Hepatic stellate cell (primary cell): ENCODE results near the gene STX19.

Experiments
- DNase-seq: peaks from one replicate; pipeline ENCODE4 v3.0.0; 2011; ENCODE audit warnings: low spot score

Gene STX19

DNA sequence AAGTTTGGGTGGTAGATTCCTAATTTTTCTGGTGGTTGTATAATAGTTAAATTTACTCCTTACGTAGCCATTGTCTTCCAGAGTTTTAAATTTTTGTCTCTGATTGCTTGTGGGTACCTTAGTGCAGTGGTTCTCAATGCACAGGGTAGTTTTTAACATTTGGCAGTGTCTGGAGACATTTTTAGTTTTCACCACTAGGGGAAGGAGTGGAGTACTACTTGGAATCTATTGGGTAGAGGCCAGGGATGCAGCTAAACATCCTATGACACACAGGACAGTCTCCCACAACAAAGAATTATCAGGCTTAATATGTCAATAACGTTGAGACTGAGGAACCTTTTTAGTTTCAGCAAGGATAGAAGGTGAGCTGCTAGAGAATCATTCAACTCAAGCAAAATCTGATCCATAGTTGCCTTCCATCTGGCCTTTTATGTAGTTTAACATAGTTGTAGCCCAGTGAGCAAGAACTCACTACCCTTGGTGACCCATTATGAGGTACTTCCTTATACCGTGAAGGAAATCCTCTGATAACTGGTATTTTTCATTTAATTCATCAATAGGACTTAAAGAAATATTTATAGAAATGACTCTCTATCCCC is 8.6 kb upstream of the STX19 start:
- DNase-seq = peak; percentile 40

DNA sequence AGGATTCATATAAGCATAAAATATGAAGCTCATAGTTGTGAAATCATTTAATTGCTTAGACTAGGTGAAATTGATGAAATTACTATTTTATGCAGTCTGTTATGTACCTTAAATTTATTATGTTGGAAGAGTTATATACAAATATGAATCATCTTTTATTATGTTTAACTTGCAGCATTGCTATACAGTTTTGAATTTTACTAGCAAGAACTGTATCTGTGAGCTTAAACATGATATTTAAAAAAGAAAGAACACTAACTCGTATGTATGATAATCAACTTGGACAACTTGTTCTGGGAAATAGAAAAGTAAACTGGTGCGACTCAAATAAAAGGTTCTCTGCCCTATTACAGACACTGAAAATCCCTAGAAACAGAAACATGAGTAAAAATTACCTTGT is 1.8 kb downstream of the STX19 start:
- DNase-seq = no peak

DNA sequence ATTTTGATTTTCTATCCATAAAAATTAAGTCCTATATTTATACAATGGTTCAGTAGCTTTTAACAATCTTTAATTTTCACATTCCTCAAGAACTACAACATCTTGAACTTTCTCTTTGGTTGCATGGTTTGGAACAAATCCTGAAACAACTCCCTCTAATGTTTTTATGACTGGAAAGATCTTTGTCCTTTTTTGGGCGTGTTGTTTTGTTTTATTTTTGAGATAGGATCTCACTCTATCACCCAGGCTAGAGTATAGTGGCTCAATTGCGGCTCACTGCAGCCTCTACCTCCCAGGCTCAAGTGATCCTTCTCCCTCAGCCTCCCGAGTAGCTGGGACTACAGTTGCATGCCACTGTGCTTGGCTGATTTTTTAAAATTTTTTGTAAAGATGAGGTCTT is 4.0 kb downstream of the STX19 start:
- peak; percentile 4 for DNase-seq

DNA sequence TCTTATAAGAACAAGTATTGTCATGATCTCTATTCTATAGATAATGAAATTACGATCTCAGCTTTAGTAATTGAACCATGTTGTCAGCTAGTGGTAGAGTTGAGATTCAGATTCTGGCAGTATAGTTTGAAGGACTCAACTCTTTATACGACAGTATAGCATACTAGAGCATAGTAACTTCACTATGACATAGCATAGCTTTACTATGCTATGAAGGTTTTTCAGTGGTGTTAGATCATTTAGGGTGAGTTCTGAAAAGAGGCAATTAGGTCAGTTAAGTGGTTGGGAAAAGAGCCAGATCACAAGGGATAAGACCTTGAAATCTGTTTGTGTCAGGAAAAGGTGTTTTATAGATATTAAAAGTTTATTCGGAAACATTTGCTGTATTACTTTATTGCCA is 8.1 kb downstream of the STX19 start:
- no peak for DNase-seq

DNA sequence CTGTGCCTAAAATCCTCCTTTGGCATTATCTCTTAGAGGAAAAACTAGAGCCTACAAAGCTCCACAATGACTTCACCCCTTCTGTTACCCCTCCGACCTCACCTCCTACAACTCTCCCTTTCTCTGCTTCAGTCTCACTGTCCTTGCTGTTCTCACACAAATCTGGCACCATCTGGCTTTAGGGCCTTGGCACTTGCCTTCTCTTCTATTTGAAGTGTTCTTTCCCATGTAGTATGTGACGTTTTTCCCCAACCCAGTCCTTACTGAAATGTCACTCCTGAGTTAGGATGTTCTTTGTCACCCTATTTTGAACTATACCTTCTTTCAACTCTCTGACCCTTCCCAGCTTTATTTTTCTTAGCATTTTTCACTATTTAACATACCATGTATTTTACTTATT is 8.7 kb downstream of the STX19 start:
- no peak for DNase-seq

DNA sequence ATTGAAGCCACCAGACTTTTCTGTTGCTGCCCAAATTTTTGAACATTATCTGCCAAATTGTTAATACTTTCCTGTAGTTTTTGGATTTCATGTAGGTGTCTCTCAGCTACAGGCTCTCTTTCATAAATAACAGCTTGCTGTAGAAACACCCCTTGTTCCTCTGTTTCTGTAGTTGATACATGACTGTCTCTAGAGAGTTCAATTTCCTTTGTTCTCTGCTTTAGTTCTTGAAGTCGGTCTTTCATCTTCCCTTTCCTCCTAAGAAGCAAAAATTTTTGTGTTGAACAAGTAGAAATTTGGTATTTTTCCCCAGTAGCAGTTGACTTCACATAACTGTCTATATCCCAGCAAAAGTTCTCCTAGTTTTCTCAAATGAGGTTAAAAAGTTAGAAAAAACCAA is 13.4 kb downstream of the STX19 start:
- no peak for DNase-seq

DNA sequence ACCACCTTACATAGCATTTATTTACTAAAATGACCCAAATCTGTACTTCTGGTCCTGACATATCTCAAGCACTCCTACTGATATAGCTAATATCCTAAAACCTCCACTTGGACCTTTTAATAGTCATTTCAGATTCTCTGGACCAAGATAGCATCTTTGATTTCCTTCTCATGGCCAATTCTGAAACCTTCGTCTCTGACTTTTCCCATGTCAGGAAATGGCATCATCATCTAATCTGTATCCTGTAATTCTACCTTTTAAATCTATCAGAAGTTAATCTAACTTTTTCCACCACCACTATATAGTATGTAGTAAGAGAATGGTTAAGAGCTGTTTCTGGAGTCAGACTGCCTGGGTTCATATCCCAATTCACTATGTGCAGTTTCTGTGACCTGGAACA is 16.2 kb downstream of the STX19 start:
- DNase-seq = no peak

DNA sequence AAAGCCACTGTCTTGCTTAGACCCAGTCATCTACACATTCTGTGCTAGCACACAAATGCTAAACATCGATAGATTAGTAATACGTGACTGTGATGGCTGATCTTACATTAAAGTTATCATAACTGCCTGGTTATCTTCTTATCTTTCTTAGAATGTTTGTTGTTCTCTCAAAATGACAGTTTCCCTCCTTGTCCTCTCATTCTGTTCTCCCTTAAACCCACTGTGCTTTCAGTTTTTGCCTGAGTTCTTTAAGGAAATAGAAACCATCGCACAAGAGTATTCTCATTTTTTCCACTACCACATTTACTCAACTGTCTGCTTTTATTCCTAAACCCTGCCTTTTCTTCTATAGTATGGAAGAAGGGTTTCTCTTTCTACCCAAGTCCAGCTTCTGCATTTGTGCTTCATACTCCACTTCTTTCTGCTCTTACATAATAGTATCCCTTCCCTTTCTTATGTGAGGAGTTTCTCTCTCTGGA is 17.1 kb downstream of the STX19 start:
- DNase-seq = no peak

DNA sequence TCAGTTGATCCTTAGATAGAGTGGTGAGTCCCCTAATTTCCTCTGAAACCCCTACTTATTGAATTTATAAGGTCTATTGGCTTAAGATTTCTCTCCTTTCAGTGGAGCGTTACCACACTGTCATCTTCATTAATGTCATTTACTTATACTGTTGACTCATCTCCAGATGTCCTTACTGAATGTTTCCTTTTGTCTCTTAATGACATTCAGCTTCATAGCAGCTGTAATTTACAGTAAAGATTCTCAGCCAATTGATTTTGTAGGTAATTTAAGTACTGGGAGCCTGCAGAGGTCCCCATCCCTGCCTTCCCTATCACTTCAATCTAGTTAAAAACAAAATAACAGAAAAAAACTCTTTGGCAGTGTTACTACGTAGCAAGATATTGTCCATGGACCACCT is 18.8 kb downstream of the STX19 start:
- no peak for DNase-seq

DNA sequence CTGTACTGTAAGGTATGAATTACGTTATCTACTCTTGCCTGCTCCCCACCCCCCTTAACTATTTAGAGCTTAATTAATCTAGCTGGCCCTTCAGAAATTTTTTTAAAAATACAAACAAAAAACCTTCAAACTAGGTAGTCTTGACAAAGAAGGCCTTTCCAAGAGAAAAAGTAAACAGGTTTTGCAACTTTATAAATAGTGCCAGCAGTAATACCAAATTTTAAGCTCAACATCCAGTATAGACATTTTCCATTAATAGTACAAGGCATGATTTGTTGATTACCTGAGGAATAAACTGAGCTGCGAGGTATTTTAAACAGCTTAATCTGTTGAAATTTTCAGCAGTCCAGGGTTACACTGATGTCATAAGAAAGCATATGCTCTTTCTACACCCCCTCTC is 20.1 kb downstream of the STX19 start:
- DNase-seq = no peak

DNA sequence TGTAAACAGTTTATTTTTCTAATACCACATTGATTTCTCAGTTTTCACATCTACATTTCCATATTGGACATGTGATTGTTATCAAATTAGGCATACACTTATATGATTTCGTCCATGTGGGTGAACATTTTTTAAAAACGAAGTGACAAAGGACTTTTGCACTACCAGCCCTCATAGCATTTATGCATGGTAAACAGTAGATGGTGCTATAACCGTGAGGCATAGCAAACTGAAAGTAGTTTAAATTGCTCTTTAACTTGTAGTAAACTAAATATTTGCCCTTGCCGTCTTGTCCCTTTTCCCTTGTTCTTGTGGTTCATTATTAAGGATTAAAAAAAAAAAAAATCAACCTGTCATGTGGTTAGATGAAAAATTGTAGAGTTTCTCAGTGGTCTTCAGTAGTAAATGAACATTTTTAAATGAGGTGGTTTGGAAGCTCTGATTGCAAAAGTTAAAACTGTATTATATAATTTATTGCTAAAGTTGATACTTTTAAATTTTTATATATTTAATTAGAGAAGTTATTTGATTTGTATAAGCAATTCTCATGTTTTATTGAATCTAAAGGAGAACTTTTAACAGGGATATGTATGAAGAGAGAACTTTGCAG is 24.0 kb downstream of the STX19 start:
- DNase-seq = peak; percentile 19

DNA sequence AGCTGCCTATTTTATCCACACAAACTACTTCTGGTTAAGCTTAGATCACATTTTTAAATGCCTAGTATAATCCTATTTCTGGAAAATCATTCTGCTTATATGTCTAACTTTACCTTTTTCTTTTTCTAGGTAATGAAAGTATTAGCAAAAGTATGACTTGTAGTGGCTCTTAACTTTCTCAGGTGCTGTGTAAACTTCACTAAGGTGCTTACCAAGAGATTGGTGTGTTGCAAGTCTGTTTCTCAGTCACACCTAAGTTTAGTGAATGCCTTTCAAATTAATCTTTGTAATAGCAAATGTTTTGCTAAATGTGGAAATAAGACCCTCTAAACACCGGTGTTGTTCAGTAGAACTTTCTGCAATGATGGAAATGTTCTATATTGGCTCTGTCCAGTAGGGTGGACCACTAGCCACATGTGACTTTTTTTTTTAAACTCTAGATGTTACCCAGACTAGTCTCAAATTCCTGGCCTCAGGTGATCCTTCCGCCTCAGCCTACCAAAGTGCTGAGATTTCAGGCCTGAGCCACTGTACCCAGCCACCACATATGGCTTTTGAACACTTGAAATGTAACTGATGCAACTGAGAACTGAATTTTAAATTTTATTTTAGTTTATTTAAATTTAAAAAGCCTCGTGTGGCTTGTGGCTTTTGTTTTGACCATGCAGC is 26.4 kb downstream of the STX19 start:
- no peak for DNase-seq

DNA sequence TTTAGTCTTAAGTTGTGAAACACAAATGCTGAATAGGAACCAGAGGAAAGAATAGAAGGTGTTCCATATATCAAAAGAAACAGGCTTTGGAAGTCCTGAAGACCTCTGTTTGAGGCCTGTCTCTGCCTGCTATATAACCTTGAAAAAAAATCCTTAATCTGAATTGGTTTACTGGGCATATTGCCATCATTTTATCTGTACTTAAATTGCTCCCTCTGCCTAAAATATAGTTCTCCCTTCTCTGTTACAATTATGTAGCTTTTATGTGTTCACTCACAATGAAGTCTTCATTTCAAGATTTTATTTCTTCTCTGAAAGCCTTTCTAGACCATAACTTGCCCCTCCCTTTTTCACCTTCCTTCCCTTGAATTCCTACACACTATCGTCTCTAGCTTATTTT is 27.2 kb downstream of the STX19 start:
- no peak for DNase-seq

DNA sequence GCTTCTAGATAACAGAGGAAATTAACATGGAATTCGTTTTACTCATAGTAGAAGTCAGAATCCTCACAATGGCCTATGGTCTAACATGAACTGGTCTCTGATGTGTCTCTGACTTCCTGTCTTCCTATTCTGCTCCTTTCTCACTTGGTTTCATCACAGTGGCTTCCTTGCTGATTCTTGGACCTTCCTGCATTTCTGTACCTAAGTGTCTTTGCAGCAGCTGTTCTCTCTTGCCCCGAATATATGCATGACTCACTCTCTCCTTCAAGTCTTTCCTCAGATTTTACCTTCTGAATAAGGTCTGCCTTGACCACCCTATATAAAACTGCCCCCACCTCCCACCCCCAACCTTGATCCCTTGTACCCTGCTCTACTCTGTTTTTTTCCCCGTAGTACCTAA is 34.3 kb downstream of the STX19 start:
- no peak for DNase-seq

DNA sequence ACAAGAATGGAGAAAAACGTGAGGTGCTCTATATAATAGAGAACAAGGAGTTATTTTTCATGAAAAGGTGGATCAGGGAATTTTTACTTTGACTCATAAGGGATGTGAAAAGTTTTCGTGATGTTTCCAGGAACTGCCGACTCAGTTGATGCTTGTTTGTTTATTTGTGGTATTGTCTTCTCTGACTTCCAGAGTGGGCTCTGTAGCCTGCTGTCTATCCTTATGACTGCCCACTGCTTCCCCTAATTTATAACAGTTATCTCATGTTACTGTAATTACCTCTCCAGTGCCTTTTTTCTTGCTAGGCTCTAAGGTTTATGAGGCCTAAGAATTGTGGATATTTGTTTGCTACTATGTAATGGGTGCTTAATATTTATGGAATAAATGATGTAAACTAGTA is 36.2 kb downstream of the STX19 start:
- no peak for DNase-seq

DNA sequence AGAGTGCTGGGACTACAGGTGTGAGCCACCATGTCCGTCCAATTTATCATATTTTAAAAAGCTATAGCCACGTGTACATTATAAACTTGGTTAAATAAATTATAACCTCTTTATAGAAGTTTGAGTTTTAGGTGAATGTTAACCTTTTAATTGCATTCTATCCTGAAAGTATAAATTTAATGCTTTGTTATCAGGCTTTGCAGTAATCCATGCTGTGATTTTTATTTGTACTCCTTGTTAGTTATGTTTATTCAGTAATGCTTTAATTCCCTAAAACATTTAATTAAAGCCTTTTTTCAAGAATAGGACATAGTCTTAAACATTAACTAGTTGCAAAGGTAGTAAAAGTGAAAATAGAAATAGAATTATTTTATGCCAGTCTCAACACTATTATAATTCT is 36.8 kb downstream of the STX19 start:
- DNase-seq = no peak

DNA sequence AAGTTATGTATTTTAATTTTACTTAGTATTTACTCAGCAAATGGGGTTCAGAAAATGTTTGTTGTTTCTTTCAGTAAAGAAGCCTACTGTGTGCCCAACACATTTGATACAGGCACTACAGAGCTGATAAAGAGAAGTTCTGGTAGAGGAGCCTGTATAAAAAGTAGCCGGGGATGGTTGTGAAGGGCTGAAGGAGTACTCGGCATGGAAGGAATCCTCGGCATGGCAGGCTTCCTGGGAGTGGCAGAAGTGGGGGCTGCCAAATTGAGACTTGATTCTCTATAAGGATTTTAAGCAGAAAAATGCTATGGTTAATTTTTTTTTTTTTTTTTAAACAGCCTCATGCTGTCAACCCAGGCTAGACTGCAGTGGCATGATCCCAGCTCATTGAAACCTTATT is 39.2 kb downstream of the STX19 start:
- no peak for DNase-seq

DNA sequence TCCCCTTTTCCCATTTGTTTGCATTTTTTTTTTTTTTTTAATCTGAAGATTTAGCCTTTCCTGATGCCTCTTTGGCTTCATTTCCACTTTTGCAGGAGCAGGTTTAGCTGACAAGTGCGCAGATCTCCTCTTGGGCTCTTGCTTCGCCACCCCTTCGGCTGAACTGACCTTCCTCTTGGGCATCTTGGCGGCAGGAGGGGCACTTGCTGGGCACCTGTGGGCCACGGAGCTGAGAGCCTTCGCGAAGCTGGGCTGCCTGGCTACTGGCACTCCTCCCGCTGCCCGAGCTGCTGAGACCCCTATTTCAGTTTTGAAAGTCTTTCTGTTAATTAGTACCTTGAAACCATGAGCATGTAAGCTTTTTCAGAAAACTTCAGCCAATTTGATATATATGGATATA is 39.6 kb downstream of the STX19 start:
- DNase-seq = no peak

DNA sequence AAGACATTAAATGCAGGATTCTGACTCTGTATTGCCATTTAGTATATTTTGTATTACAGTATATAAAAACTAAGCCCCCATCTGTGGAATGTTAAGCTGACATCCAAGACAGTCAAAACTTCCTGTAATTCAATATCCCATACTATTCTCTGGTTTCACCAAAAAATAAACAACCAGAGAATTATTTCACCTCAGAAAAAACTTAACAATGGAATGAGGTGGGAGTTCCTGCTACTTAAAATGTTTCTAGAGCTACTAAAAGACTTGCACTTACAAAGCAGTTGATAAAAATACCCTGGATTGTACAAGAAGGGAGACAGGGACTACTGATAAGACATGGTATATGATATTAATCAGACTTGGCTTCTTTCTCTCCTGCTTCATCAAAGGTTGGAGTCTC is 40.1 kb downstream of the STX19 start:
- no peak for DNase-seq

DNA sequence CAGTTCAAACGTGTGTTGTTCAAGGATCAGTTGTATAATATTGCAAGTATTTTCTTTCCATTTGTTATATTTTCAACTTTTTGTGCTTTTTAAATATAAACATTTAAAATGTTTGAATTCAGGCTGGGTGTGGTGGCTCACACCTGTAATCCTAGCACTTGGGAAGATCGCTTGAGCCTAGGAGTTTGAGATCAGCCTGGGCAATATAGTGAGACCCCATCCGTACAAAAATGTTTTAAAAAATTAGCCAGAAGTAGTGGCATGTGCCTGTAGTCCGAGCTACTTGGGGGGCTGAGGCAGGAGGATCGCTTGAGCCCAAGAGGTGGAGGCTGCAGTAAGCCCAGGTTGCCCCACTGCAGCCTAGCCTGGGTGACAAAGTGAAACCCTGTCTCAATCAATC is 43.8 kb downstream of the STX19 start:
- DNase-seq = no peak

DNA sequence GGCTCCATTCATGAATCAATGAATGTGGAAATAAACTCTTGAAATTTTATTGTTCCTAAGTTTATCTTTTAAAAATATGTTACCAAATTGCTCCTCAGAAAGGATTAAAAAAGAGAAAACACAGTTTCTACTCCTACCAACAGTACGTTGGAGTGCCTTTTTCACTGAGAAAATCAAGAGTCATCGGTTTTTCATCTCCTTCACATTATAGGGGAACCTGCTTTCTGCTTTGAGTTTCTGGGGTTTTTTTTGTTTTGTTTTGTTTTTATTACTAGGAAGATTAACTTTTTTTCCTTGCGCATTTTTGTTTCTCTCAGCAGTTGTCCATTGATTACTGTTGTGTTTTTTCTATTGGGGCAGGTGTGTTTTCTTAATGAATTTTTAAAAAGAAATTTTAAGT is 45.0 kb downstream of the STX19 start:
- no peak for DNase-seq

DNA sequence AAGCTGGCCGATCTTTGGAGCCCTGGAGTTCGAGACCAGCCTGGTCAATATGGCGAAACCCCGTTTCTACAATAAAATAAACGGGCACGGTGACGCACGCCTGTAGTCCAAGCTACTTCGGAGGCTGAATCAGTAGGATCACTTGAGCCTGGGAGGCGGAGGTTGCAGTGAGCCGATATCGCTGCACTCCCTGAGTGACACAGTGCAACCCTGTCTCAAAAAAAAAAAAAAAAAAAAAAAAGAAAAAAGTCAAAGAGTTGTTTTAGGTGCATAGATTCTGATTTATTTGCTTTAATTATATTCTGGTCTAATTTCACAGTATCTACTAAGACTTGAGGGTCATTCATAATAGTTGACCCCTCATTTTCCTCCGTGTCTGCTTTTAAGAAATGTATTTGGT is 46.7 kb downstream of the STX19 start:
- DNase-seq = no peak

DNA sequence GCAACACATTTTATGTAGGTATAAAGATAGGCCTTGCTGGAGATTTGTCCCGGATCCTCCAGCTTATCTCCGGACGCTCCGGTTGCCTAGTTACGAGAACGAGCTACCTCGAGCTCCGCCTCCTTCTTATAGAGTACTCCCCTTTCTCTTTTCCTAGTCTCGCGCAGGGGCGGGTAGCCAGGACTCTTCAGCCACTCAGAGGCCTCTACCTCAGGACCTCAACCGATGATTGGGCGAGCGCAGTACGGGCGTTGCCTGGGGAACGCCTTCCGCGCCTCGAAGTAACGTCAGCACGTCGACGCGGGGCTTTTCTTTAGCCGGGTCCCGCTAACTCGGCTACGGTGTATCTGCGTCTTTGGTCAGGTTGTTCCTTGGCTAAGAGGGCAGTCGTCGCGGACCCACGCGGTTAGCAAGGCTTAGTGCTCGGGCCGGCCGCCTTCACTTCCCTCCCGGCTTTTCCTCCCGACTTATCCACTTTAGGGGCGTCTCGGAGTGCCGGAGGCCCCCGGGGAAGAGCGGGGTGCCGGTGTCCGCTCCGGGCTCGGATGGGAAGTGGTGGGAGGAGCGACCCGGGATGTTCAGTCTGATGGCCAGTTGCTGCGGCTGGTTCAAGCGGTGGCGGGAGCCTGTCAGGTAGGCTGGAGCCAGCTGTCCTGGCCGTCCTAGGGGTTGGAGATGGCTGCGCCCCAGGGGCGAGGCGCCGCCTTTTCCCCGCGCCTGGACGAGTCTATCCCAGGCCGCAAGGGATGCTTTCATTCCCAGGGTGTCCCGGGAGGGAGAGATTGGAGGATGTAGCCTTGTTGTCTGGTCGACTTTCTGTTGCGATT is 48.3 kb downstream of the STX19 start, which contains the start of gene ARL13B:
Gene ARL13B, plus strand, starts transcription at position 306 of the 827 bp plus-strand sequence. Its CDS starts 269 bp downstream, at position 575.
- DNase-seq = peak; percentile 96
